Measurements from ENCODE around the gene TMEM33.

- TF ChIP-seq, protein P1, sequence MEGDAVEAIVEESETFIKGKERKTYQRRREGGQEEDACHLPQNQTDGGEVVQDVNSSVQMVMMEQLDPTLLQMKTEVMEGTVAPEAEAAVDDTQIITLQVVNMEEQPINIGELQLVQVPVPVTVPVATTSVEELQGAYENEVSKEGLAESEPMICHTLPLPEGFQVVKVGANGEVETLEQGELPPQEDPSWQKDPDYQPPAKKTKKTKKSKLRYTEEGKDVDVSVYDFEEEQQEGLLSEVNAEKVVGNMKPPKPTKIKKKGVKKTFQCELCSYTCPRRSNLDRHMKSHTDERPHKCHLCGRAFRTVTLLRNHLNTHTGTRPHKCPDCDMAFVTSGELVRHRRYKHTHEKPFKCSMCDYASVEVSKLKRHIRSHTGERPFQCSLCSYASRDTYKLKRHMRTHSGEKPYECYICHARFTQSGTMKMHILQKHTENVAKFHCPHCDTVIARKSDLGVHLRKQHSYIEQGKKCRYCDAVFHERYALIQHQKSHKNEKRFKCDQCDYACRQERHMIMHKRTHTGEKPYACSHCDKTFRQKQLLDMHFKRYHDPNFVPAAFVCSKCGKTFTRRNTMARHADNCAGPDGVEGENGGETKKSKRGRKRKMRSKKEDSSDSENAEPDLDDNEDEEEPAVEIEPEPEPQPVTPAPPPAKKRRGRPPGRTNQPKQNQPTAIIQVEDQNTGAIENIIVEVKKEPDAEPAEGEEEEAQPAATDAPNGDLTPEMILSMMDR (IDR thresholded peaks at IDR 0.05) = no peak
- no peak for TF ChIP-seq NR2C2 (CRISPR knock-in tag; IDR thresholded peaks at IDR 0.05)
- no peak for TF ChIP-seq CDX4 (CRISPR knock-in tag; IDR thresholded peaks at IDR 0.05; ENCODE audit: borderline replicate concordance)
- no peak for TF ChIP-seq ZNF263 (CRISPR knock-in tag; IDR thresholded peaks at IDR 0.05; ENCODE audit: low read depth)
- TF ChIP-seq ATF1 (CRISPR knock-in tag; IDR thresholded peaks at IDR 0.05) = no peak
- TF ChIP-seq ATF2 (CRISPR knock-in tag; IDR thresholded peaks at IDR 0.05; ENCODE audit: borderline replicate concordance, low read depth) = no peak
- TF ChIP-seq STAT6 (CRISPR knock-in tag; conservative IDR thresholded peaks at IDR 0.05; ENCODE audit: low read depth) = no peak
- TF ChIP-seq, protein P2, sequence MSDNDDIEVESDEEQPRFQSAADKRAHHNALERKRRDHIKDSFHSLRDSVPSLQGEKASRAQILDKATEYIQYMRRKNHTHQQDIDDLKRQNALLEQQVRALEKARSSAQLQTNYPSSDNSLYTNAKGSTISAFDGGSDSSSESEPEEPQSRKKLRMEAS (CRISPR knock-in tag; IDR thresholded peaks at IDR 0.05) = no peak
- no peak for TF ChIP-seq TP53 (CRISPR knock-in tag; IDR thresholded peaks at IDR 0.05)
- no peak for TF ChIP-seq TEAD4 (CRISPR knock-in tag; IDR thresholded peaks at IDR 0.05)
- TF ChIP-seq, protein P3, sequence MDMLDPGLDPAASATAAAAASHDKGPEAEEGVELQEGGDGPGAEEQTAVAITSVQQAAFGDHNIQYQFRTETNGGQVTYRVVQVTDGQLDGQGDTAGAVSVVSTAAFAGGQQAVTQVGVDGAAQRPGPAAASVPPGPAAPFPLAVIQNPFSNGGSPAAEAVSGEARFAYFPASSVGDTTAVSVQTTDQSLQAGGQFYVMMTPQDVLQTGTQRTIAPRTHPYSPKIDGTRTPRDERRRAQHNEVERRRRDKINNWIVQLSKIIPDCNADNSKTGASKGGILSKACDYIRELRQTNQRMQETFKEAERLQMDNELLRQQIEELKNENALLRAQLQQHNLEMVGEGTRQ (CRISPR knock-in tag; IDR thresholded peaks at IDR 0.05) = no peak
- TF ChIP-seq, protein P4, sequence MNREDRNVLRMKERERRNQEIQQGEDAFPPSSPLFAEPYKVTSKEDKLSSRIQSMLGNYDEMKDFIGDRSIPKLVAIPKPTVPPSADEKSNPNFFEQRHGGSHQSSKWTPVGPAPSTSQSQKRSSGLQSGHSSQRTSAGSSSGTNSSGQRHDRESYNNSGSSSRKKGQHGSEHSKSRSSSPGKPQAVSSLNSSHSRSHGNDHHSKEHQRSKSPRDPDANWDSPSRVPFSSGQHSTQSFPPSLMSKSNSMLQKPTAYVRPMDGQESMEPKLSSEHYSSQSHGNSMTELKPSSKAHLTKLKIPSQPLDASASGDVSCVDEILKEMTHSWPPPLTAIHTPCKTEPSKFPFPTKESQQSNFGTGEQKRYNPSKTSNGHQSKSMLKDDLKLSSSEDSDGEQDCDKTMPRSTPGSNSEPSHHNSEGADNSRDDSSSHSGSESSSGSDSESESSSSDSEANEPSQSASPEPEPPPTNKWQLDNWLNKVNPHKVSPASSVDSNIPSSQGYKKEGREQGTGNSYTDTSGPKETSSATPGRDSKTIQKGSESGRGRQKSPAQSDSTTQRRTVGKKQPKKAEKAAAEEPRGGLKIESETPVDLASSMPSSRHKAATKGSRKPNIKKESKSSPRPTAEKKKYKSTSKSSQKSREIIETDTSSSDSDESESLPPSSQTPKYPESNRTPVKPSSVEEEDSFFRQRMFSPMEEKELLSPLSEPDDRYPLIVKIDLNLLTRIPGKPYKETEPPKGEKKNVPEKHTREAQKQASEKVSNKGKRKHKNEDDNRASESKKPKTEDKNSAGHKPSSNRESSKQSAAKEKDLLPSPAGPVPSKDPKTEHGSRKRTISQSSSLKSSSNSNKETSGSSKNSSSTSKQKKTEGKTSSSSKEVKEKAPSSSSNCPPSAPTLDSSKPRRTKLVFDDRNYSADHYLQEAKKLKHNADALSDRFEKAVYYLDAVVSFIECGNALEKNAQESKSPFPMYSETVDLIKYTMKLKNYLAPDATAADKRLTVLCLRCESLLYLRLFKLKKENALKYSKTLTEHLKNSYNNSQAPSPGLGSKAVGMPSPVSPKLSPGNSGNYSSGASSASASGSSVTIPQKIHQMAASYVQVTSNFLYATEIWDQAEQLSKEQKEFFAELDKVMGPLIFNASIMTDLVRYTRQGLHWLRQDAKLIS (CRISPR knock-in tag; IDR thresholded peaks at IDR 0.05; ENCODE audit: borderline replicate concordance) = no peak
- TF ChIP-seq GABPB1 (CRISPR knock-in tag; IDR thresholded peaks at IDR 0.05) = no peak
These were observed 8.3 kb downstream of the TMEM33 start for GRCh38 chr4:41943506-41943905.

Measured in WTC11 (cell line).